GM19043 (cell line): ENCODE measurements around the gene PCBP2.
"Not testable (repeated sequence)": the region's sequence is repeated elsewhere in the genome, so short reads cannot be mapped to it uniquely, and the experiment has no call there.

Source experiments
- ATAC-seq: cut with Tn5 transposase; IDR thresholded peaks from one replicate; pipeline ENCODE4 v1.9.1; 2021; ENCODE audit warnings: low read depth; ENCODE audit not compliant: unreplicated experiment

Gene PCBP2

DNA sequence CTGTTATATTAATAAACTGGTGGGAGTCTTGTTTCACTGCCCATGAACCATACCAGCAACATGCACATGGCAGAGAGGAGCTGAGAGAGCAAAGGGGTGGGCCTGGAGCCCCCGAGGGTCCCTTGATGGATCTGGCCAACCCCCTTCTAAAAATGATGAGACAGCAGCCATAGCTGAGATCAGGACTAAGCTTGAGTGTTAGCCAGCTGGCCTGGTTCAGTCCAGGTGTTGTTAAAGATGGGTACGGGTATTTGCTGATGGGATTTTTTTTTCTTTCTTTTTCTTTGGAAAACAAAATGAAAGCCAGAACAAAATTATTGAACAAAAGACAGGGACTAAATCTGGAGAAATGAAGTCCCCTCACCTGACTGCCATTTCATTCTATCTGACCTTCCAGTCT lies 16.0 kb downstream of the PCBP2 start:
- no peak for ATAC-seq

DNA sequence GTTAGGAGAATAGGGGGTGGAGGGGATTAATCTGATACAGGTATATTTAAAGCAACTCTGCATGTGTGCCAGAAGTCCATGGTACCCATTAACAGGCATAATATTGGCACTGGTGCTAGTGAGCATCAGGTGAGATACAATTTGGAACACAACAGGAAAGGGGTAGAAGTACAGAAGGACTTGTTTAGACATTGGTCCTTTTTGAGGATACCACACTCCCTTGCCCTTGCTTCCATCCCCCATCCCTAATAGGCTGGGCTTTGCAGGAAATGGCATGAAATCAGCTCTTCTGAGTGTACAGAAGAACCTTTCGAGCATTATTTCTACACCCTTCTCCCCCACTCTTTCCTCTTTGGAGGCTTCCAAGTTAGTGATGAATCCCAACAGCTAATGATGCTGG lies 16.4 kb downstream of the PCBP2 start:
- ATAC-seq, result no peak

DNA sequence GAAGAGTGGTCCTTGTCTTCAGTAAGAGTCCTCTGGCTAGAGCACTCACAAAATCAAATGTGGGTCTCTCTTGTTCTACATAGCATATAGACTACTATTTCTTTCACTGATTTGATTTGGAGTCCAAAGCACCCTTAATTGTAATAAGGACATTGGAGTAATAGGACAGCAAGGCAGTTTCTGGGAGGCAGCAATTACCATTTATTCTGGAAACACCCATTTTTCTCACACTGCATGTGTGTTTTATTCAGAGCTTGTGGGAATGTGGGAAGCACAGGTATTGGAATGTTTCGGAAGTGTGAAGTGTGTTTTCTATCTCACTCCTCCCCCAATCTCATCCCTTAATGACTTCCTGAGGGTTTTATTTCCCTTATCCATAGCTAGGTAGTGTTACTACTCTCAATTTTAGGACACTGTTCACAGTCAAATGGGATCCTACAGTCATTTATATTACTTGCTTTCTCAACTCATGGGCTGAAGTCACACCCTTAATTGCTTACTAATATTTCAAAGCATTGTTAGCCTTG lies 20.2 kb downstream of the PCBP2 start:
- no peak for ATAC-seq

DNA sequence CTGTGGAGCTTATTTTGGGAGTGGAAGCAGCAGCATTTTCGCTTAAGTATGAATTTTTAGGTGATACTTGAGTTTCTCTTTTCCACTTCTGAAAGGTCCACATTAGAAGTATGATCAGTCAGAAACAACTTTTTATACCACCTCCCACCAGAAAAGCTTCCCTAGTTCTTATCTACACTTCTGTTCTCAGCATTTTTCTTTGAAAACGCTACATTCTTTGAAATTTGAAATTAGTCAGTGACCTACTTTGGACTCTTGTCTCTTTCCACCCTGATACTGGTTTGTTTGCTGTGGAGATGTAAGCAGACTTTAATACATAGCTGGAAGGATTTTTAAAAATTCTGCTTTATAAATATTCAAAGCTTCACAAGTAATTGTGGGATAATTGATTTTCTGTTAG lies 22.2 kb downstream of the PCBP2 start:
- no peak for ATAC-seq

DNA sequence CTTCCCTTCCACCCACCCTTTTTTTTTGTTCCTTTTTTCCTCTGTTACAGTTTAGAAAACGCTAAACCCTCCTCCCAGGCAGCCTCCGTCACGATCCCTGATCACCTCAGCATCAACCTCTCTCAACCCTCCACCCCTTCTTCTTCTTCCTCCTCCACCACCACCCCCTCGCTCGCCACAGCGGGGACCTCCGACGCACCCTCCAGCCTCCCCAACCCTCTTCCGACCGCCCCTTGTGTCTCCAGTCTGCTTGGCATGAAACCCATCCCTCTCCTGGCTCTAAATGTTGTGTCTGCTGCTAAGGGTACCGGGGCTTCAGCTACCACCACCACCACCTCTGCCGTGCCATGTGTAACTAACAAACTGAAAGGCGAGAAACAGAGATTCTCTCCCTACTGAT lies 22.9 kb downstream of the PCBP2 start:
- ATAC-seq, result no peak

DNA sequence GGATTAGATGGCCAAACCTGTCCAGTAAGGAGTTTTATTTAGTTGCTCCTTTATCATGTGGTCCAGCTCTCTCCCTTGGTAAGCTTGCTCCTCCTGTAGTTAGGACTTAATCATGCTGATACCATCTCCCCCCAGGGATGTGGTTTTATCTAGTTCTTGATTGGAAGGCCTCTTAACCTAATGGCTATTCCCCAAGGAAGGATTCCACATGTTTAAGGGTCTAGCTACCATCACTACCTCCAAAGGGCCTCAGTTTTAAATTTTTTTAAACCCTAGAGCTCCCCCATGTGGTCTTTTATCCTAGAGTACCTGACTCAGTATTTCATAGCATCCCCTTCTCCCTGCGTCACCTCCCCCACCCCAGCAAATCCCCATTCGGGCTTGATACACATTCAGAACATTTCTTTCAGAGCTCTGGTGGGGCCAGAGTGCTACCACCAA lies 24.9 kb downstream of the PCBP2 start:
- ATAC-seq, result no peak

DNA sequence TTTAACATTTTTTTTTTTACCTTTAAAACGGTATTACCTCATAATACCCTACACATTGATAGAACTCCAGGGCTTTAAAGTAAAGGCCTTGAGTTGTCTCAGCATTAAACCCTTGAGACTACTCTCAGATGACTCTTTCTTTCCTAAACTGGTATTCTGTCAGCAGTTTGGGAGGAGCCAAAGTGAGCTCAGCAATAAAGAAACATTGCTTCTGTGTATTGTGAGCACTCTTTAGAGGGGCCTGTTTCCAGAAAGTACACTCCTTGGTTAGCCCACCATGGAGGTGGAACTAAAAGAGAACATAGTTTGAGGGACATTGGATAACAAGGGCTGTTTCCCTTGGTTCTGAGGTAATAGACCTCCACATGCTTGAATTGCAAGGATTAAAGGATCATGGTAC lies 27.0 kb downstream of the PCBP2 start:
- ATAC-seq, result no peak

DNA sequence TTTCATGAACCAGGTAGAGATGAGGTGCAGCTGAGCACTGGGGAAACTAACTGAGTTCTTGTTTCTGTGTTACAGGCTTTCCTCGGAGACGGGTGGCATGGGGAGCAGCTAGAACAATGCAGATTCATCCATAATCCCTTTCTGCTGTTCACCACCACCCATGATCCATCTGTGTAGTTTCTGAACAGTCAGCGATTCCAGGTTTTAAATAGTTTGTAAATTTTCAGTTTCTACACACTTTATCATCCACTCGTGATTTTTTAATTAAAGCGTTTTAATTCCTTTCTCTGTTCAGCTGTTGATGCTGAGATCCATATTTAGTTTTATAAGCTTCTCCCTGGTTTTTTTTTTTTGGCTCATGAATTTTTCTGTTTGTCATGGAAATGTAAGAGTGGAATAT lies 27.4 kb downstream of the PCBP2 start:
- ATAC-seq, result no peak

DNA sequence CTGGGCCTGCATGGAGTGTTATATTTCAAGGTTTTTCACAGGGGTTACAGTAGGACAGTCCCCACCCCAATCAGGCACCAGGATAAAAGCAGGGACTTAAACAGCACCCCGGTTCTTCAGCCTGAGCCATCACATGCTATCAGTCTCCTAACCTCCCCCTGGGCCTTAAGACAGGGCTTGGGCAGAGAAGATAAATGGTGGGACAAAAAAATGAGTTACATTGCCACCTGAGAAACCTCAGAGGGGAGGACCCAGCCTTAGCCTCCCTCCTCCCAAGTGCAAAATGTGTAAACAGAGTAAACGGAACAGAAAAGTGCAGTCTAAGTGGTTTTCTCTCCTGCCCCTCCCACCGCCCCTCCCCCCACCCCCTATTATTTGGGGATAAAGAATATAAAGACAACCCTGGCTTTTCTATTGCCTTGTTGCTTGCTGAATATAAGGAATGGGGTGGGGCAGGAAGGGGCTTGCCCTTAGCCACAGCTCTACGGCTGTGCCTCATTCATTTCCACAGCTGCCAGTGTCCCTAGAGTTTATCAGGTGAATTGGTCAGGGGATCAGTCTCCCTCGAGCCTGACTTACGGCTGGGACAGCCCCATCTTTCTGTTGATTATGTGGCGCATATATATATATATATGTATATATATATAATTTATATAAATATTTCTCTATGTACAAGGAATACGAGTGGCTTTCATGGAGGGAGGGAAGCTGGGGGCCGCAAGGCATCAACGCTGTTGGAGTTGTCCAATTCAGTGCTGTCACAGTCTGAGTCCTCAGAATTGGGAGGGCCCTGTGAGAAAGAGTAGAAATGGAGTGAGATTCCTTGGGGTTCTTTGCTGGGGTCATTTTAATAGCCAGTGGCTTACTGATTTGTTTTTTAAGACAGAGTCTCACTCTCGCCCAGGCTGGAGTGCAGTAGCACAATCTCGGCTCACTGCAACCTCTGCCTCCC lies 28.9 kb downstream of the PCBP2 start:
- ATAC-seq, result no peak

DNA sequence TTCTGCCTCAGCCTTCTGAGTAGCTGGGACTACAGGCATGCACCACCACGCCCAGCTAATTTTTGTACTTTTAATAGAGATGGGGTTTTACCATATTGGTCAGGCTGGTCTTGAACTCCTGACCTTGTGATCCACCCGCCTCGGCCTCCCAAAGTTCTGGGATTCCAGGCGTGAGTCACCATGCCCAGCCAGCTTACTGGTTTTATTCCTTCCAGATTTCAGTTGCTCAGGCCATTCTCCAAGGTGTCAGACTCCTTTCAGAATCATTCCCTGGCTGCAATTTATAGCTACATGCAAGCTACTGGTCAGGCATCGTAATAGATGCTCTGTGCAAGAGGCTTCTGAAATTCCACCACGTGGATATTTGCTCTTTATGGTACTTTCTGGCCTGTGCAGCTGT lies 29.6 kb downstream of the PCBP2 start:
- ATAC-seq, result not testable (repeated sequence)

DNA sequence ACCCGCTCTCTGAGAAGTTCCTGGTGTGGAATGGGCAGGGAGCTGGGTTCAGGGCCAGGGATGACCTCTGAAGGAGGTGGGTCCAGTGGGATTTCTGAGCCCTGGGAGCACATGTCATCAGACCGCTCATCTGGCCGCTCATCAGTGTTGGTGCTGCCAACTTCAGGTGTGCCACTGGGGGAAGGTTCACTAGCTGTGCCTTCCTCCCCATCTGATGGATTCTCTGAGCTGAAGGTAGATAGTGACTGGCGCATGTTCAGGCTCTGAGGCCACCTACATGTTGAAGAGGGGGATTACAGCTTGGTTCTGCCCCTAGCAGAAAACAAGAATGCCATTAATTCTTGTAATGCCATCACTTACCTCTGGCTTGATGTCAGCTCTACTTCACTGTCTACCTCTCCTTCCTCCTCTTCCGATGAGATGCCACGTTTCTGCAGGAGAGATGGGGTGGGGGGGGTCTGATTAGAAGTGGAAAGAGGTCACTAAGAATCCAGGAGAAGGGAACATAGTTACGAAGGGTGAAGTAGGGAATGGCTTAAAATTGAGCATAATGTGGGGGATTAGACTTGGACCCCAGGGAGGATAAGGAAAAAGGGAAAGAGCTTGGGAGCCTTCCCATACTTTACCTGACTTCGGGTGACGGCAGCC lies 30.2 kb downstream of the PCBP2 start:
- ATAC-seq, result no peak

DNA sequence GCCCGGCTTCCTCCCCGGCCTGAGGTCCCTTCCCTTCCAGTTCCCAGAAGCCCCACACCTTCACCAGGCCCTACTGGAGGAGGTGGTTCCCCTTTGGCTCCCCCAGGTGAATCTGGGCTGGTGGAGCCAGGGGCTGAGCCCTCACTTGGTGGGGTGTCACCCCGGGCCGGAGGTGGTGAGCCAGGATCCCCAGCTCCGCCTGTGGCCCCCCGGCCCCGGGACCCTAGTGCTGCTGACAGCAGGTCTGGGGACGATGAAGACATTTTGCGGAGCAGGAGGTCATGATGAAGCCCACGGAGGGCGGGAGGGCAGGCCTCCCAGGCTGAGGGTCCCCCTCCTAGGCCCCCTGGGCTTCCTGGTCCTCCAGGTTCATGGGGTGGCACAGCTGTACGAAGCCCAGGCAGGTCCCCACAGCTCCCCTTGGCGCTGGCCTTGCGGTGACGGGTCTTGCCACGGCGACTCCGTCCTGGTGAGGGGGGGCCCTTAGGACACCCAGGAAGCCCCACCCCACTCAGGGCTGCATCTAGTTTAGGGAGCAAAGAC lies 30.8 kb downstream of the PCBP2 start:
- no peak for ATAC-seq

DNA sequence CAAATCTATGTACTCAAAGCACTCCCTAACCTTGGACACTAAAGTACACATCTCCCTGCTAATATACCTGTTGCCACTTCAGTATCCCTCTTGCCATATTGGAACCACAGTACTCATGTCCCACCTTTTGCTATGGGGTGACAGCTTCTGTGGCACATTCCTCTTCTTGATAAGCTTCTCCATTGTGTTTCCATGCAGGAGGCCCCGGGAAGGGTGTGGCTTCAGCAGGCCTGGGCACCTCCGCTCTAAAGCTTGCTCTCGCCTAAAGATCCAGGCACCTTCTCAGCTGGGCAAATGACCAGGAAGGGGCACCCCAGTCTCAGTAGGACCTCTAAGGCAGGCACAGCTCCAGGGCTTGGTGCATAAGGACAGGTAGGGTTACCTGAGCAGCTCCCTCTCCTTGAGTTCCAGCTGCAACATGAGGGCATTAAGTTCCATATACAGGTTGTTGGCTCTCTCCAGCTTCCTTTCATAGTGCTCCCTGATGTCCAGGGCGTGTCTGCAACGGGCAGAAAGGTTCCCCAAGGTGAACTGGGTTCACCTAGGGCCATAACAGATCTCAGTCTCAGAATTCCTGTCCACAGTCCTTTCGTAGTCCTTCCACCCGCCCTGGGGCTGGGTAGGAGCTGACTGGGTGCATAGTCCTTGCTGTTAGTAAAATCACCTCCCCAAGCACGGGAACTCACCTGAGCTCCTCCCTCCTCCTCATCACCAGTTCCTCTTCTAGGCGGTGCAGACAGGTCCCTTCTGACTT lies 31.5 kb downstream of the PCBP2 start:
- no peak for ATAC-seq

DNA sequence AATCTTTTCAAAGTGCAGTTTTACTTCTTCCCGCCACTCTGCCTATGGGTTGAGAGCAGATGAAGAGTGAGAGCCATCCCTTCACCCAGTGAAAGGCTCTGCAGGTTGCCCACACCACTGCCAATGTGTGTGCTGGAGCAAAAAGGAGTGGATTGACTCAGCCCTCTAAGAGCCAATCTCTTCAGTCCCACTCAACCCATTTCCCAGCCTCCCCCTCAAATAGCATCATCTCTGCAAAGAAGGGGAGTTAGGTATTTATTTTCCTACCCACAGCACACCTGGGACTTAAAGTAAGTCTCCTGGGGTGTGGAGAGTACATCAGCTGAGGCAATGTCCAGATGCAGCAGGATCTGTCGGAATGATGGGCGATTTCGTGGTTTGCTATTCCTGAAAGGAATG lies 32.1 kb downstream of the PCBP2 start:
- no peak for ATAC-seq

DNA sequence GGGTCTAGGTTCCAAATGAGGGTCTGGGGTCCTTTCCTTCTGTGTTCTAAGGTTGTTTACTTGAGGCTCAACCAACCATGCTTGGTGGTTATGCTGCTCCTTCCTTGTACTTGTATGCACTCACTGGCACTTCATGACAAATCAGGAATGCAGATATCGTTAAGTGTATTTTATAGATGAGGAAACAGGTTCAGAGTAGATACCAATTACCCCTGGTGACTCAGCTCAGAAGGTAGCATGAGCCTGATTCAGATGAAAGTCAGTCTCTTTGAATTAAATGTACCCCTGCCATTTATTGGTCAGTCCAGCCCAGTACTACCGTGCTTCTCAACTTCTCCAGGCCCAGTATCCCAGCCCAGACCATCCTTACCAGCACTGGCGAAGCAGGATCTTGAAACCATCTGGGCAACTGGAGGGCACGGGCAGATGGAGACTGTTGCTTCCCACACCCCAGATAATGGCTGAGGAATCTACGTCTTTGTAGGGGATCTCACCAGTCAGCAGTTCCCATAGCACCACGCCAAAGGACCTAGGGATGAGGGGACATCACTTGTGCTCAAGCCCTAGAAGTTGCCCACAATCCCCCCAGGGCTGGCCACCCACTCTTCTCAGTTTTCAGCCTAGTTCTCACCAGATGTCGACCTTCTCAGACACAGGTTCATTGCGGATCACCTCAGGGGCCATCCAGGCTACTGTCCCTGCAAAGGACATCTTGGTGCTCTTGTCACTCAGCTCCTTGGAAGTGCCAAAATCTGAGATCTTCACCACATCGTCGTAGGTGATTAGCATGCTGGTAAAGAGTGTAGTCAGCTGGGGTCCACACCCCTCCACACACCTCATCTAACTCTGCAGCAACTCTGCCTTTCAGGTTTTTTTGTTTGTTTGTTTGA lies 33.0 kb downstream of the PCBP2 start:
- no peak for ATAC-seq

DNA sequence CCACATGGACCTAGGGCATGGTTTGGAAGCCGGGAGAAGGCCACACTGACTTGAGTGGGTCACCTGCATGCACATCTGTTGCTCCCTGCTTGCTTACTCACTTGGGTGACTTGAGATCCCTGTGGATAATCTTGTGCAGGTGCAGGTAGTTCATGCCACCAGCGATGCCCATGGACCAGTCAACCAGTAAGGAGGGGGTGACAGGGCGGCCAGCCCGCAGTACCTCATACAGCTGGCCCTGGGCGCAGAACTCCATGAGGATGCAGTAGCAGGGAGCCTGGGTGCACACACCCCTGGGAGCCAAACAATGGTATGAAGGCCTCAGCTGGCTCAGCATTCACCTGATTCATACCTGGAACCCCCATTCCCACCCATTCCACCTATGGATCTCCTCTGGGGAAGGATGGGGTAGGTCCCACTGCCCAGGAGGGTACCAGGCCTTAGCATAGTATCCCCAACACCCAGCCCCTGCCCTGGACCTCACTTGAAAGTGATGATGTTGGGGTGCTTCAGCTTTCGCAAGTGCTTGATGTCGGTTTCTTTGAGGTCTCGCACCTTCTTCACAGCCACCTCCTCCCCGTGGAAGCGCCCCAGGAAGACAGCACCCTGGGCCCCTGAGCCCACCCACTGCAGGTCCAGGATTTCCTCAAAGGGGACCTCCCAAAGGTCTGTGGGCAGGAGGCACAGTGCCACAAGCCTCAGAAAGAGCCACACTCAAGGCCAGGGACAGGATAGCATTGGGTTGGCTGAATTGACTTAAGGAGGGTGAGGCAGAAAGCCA lies 34.2 kb downstream of the PCBP2 start:
- ATAC-seq, result no peak

DNA sequence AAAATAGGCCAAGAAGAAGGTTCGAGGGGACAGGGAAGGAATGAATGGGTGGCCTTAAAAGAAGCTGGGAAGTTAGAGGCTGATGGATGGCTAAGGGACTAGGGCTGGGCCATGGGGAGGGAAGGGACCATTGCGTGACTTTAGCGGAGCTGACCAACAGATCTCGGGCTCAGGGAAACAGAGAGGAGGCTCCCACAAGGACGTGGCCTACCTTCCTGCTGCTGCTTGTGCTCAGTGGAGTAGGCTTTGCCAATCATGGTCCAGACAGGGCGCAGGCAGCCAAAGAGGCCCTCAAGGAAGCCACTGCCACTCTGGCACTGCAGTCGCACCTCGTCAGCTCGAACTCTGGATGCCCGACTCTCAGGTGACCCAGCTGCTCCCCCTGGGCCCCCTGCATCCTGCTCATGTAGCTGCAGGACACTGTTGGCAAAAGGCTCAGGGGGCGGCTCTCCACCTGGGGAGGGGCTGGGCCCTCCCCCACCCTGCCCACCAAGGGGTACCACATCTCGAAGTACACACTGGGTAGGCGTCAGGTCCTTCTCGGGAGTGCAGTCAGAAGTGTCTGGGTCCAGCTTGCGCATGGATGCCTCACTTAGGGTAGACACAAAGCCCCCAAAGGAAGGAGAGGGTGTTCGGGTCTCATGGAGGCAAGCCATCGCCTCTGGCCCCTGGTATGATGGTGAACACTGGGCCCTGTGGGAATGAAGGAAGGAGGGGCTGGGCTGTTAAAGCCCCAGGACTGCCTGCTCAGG lies 35.0 kb downstream of the PCBP2 start:
- no peak for ATAC-seq

DNA sequence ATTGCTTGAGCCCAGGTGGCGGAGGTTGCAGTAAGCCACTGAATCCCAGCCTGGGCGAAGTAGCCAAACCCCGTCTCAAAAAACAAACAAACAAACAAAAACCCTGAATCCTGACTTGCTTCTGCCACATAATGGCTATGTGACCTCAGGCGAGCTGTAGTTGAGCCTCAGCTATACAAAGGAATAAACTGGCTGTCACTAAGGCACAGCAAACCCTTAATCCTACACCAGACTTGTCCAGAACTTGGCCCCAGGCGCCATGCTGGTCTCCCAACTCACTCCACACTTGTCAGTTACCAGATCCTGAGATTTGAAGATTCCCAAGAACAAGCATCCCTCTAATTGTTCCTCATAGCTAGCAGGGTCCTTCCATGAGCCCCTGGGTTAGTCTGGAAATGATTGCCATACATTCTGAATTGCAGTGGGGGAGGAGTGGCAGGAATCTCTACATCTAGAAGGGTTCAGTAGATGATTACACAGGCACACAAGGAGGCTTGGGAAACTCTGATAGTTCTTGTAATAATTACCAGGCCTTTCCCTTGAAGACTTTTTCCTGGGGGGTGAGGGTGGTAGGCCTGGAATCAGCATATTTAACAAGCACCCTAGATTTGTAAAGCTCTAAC lies 37.5 kb downstream of the PCBP2 start:
- no peak for ATAC-seq
